ENCODE results near the gene FUT3. TPM values are rescaled to one million over a fixed set of nuclear protein-coding genes. Genes with fewer than 3 reads are reported as not detected.
"Not testable (repeated sequence)": the region's sequence is repeated elsewhere in the genome, so short reads cannot be mapped to it uniquely, and the experiment has no call there.

FUT3 gene
- total RNA-seq, 1 donor from 2014 or later, result not detected

GRCh38 chr19:5884065-5884811, 33.0 kb upstream of the FUT3 start:
- intact Hi-C loops (cut with DNase I); ATAC-seq (ENCODE audit: poor library complexity); DNase-seq: not testable (repeated sequence)

GRCh38 chr19:5883157-5883873, 32.1 kb upstream of the FUT3 start:
- intact Hi-C loops (cut with DNase I); ATAC-seq (ENCODE audit: poor library complexity); DNase-seq: not testable (repeated sequence)

GRCh38 chr19:5882421-5882968, 31.2 kb upstream of the FUT3 start:
- ATAC-seq (ENCODE audit: poor library complexity) (no peak), DNase-seq (no peak)
- intact Hi-C loops (cut with DNase I), result no loop called here

- ATAC-seq (ENCODE audit: poor library complexity) (no peak), DNase-seq (no peak)
- intact Hi-C loops (cut with DNase I), result no loop called here
Observed at GRCh38 chr19:5881543-5882299, 30.5 kb upstream of the FUT3 start.

- peak; percentile 93 for ATAC-seq (ENCODE audit: poor library complexity)
- intact Hi-C loops (cut with DNase I), result no loop called here
- peak; percentile 83 for DNase-seq
Observed at GRCh38 chr19:5880604-5881078, 29.4 kb upstream of the FUT3 start.

GRCh38 chr19:5880196-5880595, 28.9 kb upstream of the FUT3 start:
- intact Hi-C loops (cut with DNase I), result no loop called here
- ATAC-seq (ENCODE audit: poor library complexity), result peak; percentile 10
- no peak for DNase-seq

GRCh38 chr19:5877882-5878281, 26.6 kb upstream of the FUT3 start:
- DNase-seq, result no peak
- intact Hi-C loops (cut with DNase I), result no loop called here
- ATAC-seq (ENCODE audit: poor library complexity), result no peak

GRCh38 chr19:5877427-5877826, 26.2 kb upstream of the FUT3 start:
- no peak for ATAC-seq (ENCODE audit: poor library complexity)
- intact Hi-C loops (cut with DNase I), result no loop called here
- no peak for DNase-seq

- DNase-seq; ATAC-seq (ENCODE audit: poor library complexity); intact Hi-C loops (cut with DNase I): not testable (repeated sequence)
Observed at GRCh38 chr19:5874496-5874895, 23.2 kb upstream of the FUT3 start.

- ATAC-seq (ENCODE audit: poor library complexity), result no peak
- intact Hi-C loops (cut with DNase I), result no loop called here
- no peak for DNase-seq
Observed at GRCh38 chr19:5873617-5874199, 22.5 kb upstream of the FUT3 start.

- DNase-seq (no peak), ATAC-seq (ENCODE audit: poor library complexity) (peak; percentile 65)
- intact Hi-C loops (cut with DNase I), result no loop called here
Observed at GRCh38 chr19:5870986-5871394, 19.7 kb upstream of the FUT3 start.

GRCh38 chr19:5867201-5868136, 16.2 kb upstream of the FUT3 start:
- intact Hi-C loops (cut with DNase I), result no loop called here
- DNase-seq, result no peak
- no peak for ATAC-seq (ENCODE audit: poor library complexity)

- DNase-seq (no peak), ATAC-seq (ENCODE audit: poor library complexity) (no peak)
- intact Hi-C loops (cut with DNase I), result no loop called here
Observed at GRCh38 chr19:5865772-5866171, 14.5 kb upstream of the FUT3 start.

- ATAC-seq (ENCODE audit: poor library complexity), result no peak
- no peak for DNase-seq
- intact Hi-C loops (cut with DNase I), result no loop called here
Observed at GRCh38 chr19:5864725-5865486, 13.7 kb upstream of the FUT3 start.

- intact Hi-C loops (cut with DNase I), result no loop called here
- ATAC-seq (ENCODE audit: poor library complexity) (no peak), DNase-seq (no peak)
Observed at GRCh38 chr19:5864013-5864720, 12.9 kb upstream of the FUT3 start.

GRCh38 chr19:5863030-5863665, 11.9 kb upstream of the FUT3 start:
- no peak for DNase-seq
- no peak for ATAC-seq (ENCODE audit: poor library complexity)
- intact Hi-C loops (cut with DNase I), result no loop called here
